Retinal pigment epithelial cell (primary cell): Measurements from ENCODE around the gene MAN2A1.

ENCODE experiments used
- DNase-seq: peaks from one replicate; pipeline ENCODE4 v3.0.0-alpha.2; 2010; ENCODE audit warnings: low read depth
- H3K4me3 ChIP-seq: 2 replicates; pipeline ENCODE4 v1.5.1; 2011; ENCODE audit warnings: mild to moderate bottlenecking, low read length, control low read depth, moderate library complexity
- CTCF ChIP-seq: conservative IDR thresholded peaks from 2 replicates; pipeline ENCODE4 v1.5.1; 2011; ENCODE audit warnings: low read depth, low read length, control low read depth, inconsistent platforms

MAN2A1 gene

GRCh38 chr5:109844695-109845094, 155.0 kb downstream of the MAN2A1 start:
- no peak for DNase-seq
- no peak for TF ChIP-seq CTCF
- no peak overlapping the region for H3K4me3 ChIP-seq

DNA sequence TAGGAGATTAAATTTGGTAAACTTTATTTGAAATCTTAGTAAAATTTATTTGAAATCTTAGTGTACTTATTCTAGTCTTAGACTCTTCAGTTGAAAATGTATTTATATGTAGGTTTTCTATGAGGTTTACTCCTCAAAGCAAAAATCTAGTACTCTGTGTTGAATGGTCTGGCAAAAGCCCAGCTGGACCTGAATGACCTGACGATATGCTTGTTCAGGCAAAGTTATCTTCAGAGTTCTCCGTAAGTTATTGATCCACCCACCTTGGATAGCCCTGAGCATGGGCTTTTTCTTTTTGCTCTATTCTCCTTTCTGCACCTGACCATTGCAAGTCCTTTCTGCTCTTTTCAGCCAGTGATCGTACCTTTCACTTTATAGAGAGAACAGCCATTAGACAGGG, 158.4 kb downstream of the MAN2A1 start:
- no peak for TF ChIP-seq CTCF

GRCh38 chr5:109849478-109850088, 159.9 kb downstream of the MAN2A1 start:
- no peak overlapping the region for H3K4me3 ChIP-seq
- TF ChIP-seq CTCF: no peak
- no peak for DNase-seq

More for the DNA sequence above, 158.4 kb downstream of the MAN2A1 start:
- H3K4me3 ChIP-seq: no peak overlapping the region
- no peak for DNase-seq

DNA sequence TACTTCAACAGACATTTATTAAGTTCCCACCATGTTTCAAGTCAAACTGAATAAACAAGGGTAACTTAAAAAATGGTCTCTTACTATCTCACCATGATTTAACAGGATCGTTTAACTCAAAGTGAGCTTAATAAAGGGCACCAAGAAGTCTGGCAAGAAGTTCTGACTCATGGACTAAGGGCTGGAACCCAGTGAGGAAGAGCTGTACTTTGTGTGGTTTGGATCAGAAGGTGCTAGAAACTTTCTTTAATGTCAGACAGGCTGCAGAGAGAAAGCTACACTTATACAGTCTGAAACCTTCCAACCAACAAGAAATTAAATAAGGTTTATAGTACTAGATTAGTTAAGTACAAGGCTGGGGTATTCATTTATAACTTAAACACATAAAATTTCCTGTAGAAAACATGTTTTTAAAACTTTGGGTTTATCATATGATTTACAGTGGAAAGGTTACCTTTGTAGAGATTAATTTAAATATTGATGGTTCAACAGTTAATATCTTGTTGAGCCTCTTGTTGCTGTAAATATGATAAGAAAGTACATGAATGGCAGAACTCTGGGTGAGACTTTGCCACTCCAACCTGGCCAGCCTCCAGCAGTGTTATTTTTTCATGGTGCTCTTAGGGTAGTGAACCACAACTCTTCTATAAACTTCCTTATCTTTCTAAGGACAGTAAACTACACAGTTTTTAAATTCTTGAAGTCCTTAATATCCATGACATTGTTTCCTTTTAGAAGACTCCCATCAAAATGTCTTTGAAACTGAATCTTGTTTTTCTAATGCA, 162.8 kb downstream of the MAN2A1 start:
- H3K4me3 ChIP-seq: no peak overlapping the region
- TF ChIP-seq CTCF: no peak
- no peak for DNase-seq

- H3K4me3 ChIP-seq: no peak overlapping the region
- DNase-seq: peak; percentile 47
- no peak for TF ChIP-seq CTCF
Measured at GRCh38 chr5:109853377-109853776, 163.7 kb downstream of the MAN2A1 start.

- H3K4me3 ChIP-seq: no peak overlapping the region
- DNase-seq: no peak
- no peak for TF ChIP-seq CTCF
Measured at GRCh38 chr5:109855056-109855455, 165.3 kb downstream of the MAN2A1 start.

DNA sequence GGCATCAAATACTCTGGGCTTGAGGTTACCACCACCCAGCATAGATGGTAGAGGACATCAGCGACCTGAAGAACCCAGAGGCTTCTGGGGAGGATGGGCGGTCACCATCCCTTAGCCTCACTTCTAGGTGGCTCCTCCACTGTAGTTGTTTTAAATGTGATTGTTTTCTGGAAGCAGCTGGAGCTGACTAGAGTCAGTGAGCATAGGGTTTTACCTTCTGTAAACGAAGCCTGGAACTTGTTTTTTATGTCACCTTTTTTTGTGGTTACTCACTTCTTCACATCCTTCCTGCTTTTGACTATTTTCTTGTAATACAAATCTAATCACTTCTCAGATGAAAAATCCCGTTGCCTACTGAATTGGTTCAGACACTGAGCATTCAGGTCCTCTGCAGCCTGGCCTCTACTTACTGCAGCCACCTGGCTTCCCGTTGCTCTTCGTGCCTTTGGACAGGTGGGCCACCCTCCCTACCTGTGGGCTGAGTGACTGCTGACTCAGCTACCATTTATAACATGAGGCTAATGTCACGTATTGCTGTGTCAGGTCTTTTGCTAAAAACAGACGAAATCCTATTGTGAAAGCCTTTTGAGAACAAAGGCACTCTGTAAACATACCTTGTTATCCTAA, 167.8 kb downstream of the MAN2A1 start:
- DNase-seq: no peak
- no peak overlapping the region for H3K4me3 ChIP-seq
- no peak for TF ChIP-seq CTCF
